Fibroblast of skin of right quadriceps (primary cell): ENCODE measurements around the gene FILIP1L.
A peak's percentile ranks its signal among the peaks of the same experiment; 100 is the strongest.

ENCODE experiments used
- DNase-seq: peaks from one replicate; pipeline ENCODE4 v3.0.0-alpha.2; 2013

FILIP1L gene

DNA sequence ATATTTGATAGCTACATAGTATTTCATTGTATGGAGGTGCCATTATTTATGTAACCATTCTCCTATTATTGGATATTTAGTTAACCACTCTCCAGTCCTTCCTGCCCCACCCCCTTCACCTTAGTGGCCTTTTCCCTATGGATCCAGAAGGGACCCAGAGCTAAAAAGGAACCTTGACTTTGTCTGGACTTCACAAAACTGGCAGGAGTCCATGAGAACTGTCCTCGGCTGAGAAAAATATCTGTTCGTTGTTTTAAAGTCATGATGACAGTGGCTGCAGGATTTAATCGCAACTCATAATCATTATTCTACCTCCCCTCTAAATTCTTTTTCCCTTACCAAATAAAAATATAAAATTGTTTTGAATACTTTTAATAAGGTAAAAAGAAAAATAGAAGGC, 166.9 kb downstream of the FILIP1L start:
- DNase-seq: no peak

DNA sequence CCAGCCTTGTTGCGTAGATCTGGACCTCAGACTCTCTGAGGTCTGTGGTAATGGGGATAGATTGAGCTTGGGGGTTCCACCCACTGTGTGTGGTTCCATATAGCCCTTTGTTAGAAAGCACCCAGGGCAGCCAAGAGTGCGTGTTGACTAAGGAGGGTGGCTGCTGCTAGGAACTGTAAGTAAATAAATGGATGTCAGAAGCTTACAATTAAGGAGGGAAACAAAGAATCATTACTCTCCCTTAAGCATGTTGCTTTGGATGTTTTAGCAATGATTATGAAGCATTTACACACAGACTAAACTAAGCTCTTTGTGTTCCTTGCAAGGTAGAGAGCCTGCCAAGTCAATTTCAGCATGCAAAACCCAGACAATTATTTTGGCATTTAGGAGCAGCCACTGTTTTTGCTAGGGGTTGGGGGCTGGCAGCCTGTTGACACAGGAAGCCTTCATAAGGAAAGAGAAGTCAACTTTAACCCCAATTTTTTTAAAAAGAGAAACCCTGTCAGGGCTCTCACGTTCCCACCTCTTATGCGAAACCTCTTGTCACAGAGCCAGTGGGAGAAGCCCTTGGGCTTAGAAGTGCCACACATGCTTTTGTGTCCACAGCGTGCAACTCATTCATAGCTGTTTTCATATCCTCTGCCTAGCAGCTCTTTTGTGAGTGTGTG, 168.8 kb downstream of the FILIP1L start:
- DNase-seq: peak; percentile 54

DNA sequence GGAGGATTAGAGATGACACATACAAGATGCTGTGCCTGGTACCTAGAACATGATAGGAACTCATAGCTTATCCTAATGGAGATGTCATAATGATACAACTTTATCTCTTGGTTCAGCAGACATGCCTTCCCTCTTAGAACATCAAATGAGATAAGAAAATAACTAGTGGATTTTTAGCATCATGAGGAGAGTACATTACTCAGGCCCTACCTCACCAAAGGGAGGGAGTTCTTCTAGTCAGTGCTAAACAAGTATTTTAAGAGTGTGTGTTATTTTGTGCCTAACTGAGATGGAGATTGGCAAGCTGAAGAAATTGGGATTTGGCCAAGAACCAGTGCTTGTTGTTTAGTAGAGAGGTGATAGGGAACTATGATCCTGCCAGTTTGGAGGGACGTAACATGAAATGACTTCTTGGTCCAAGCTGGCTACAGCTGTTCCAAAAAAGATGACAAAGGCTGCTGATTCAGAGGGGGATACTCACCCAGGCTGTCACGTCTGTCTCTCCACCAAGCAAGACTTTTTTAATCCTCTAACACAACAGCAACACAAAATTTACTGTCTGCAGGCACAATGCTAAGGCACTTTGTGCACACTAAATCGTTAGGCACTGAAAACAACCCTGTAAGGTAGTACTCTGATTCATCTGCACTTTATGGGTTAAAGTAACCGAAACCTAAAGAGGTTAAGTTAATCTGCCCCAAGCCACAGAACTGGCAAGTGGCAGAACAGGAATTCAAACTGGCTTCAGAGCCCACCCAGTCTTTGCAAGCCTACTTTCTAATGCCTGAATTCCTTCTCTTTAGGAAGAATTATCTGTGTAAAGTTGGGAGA, 170.2 kb downstream of the FILIP1L start:
- DNase-seq: no peak

GRCh38 chr3:99941211-99941610, 173.1 kb downstream of the FILIP1L start:
- no peak for DNase-seq

DNA sequence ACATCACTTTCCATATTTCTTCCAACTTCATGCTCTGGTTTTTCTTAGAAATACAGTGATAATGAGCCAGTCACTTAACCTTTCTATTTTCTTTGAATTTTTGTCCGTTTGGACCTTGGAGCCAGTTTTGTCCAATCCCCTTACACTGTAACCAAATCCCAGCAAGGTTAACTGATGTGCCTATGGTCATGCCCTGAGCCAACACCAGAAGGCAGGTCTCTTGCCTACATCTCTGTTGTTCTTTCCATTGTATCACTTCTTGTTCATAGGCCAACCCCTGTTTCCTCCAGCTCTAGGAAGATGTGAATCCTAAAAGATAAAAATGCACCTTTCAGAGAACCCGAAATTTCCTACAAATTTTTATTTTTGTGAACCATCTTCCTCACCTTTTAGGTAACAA, 174.0 kb downstream of the FILIP1L start:
- no peak for DNase-seq

GRCh38 chr3:99939876-99940275, 174.4 kb downstream of the FILIP1L start:
- no peak for DNase-seq

- DNase-seq: peak; percentile 74
Observed at GRCh38 chr3:99938270-99938911, 175.9 kb downstream of the FILIP1L start.

- no peak for DNase-seq
Observed at GRCh38 chr3:99934975-99935797, 179.1 kb downstream of the FILIP1L start.

- no peak for DNase-seq
Observed at GRCh38 chr3:99933971-99934750, 180.1 kb downstream of the FILIP1L start.

GRCh38 chr3:99931059-99931458, 183.2 kb downstream of the FILIP1L start:
- no peak for DNase-seq

GRCh38 chr3:99929745-99930139, 184.6 kb downstream of the FILIP1L start:
- peak; percentile 77 for DNase-seq

DNA sequence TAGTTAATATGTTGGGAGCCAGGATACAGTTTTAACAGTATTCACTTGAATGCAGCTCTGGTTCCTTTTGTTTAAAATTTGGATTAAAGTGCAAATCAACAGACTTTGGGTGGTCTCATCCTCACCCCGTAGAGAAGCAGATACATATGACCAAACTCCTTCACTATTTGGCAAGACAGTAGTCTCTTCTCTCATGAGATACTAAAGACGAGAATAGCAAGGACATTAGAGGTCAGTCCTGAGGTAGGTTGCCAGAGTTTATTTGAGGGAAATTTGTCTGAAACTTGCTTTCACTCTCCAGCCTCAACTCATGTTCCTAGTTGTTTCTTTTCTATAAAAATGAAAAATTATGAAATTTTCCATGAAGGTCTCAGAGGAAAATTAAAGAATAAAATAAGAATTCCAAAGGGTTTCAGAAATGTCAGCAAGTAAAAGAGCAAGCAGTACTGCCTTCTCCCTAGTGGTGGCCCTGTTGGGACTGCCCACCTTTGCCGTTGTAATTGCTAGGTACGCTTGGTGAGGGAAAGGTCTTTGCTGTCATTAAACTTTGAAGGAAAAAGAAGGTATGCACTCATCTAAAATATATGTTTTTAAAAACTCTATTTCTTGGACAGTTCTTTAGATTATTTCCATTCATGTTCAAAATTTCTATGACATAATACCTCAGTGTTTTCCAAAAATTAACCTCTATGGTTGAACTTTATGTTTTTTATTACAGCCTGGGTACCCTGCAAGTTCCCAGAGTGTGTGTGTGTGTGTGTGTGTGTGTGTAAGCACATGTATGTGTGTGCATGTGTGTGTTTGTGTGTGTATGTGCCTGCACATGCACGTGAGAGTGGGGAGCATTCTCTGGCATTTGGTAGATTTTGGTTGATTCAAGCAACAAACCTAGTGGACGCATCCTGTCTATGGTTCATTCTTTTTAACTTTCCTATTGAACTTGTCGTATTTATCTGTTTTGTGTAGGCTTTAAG, 185.2 kb downstream of the FILIP1L start:
- DNase-seq: no peak

- no peak for DNase-seq
Observed at GRCh38 chr3:99927671-99928457, 186.4 kb downstream of the FILIP1L start.

DNA sequence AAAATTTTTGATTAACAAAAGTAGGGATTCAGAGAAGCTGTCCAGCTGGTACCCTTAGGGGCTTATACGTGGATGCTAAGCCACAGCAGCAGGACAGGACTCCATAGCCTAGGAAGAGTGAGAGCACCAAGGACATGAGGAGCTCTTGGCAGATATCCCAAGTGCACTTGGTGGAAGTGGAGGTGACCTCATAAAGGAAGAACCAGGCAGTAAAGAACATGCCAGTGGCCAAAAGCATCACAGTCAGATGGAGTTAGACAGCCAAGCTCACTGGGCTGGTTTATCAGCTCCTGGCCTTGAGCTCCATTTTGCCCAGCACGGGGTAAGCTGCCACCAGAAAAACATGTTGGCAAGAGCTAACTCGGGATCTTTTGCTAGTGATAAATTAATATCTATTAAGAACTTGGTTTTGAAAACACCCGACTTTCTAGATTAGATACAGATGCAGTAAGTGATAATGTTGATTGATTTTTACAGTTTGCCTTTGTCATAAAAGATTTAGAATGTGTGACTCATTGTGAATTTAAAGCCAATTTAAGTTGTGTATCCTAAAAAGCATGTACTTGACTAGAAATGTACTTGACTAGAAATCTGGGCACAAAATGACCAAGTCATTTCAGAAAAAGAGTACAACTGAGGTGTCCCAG, 188.6 kb downstream of the FILIP1L start:
- DNase-seq: peak; percentile 83

GRCh38 chr3:99923873-99924272, 190.4 kb downstream of the FILIP1L start:
- DNase-seq: no peak

DNA sequence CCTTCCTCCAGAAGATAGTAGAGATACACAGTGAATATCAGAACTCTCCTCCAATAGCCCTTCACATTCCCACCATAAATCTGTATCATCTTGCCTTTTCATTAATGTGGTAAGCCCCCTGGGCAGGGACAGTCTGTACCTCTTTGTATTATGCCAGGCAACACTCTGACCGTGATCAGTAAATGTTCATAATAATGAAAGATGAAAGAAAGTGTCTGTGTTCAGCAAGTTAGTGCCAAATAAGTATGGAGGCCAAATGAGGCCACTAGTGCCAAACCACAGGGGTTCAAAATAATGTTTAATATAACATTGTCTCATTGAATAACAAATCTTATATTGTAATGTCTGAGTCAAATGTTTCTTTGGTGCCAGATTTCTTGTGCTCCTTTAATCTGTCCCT, 192.3 kb downstream of the FILIP1L start:
- no peak for DNase-seq

DNA sequence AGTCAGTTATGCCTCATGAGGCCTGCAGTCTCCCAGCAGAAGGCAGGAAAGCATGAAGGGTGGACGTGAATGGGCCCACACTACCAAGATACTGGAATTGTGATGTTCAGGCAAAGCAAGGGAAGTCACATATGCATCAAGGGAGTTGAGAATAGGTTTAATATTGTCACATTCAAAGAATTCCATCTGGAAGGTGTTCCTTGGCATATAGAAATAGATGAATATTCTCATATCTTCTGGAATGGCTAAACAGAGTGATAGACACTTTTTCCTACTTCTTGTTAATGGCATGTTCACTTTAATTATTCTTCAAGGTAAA, 193.0 kb downstream of the FILIP1L start:
- no peak for DNase-seq

GRCh38 chr3:99920481-99921376, 193.6 kb downstream of the FILIP1L start:
- DNase-seq: peak; percentile 68

- no peak for DNase-seq
Observed at GRCh38 chr3:99919694-99920093, 194.6 kb downstream of the FILIP1L start.
